Neural progenitor cell (in vitro differentiated cells): ENCODE data around the gene MAJIN. TPM values are rescaled to one million over a fixed set of nuclear protein-coding genes. Genes with fewer than 3 reads are reported as not detected.

Experiments
- DNase-seq: peaks from one replicate; pipeline ENCODE4 v3.0.0-alpha.2; 2016; ENCODE audit warnings: low spot score
- H2AFZ ChIP-seq: fragments of 200-600 bp; sonication (generic); replicated peaks from 2 replicates; pipeline ENCODE4 v1.6.1; 2016; ENCODE audit warnings: antibody characterized with exemption
- H3F3A ChIP-seq: fragments of 200-600 bp; sonication (generic); 2 replicates; pipeline ENCODE4 v1.6.1; 2016; ENCODE audit warnings: antibody characterized with exemption, low read depth
- H3K27ac ChIP-seq: fragments of 200-600 bp; sonication (generic); 2 replicates; pipeline ENCODE4 v1.5.1; 2016; ENCODE audit warnings: mild to moderate bottlenecking
- H3K27me3 ChIP-seq: fragments of 200-600 bp; sonication (generic); 2 replicates; pipeline ENCODE4 v1.6.1; 2016; ENCODE audit warnings: mild to moderate bottlenecking, moderate library complexity
- H3K36me3 ChIP-seq: fragments of 200-600 bp; sonication (generic); 2 replicates; pipeline ENCODE4 v1.5.1; 2016
- H3K4me1 ChIP-seq: fragments of 200-600 bp; sonication (generic); 2 replicates; pipeline ENCODE4 v1.6.1; 2016; ENCODE audit warnings: mixed run types
- H3K4me2 ChIP-seq: fragments of 200-600 bp; sonication (generic); 2 replicates; pipeline ENCODE4 v1.6.1; 2016
- H3K4me3 ChIP-seq: fragments of 200-600 bp; sonication (generic); 2 replicates; pipeline ENCODE4 v1.5.1; 2016
- H3K79me2 ChIP-seq: fragments of 200-600 bp; sonication (generic); 2 replicates; pipeline ENCODE4 v1.6.1; 2016; ENCODE audit warnings: low read depth
- H3K9ac ChIP-seq: fragments of 200-600 bp; sonication (generic); 2 replicates; pipeline ENCODE4 v1.6.1; 2016
- H3K9me3 ChIP-seq: fragments of 200-600 bp; sonication (generic); 2 replicates; pipeline ENCODE4 v1.5.1; 2016; ENCODE audit warnings: low read depth
- H4K20me1 ChIP-seq: fragments of 200-600 bp; sonication (generic); 2 replicates; pipeline ENCODE4 v1.6.1; 2016; ENCODE audit warnings: low read depth
- H3K27ac Mint-ChIP-seq: 3 replicates; pipeline ENCODE4 v1.8.0; 2021; ENCODE audit warnings: mixed read lengths
- H3K27me3 Mint-ChIP-seq: 2 replicates; pipeline ENCODE4 v1.8.0; 2022; ENCODE audit warnings: low read depth, mild to moderate bottlenecking, inconsistent platforms, moderate library complexity, mixed read lengths; ENCODE audit not compliant: insufficient read depth
- H3K36me3 Mint-ChIP-seq: 3 replicates; pipeline ENCODE4 v1.8.0; 2021; ENCODE audit warnings: mixed read lengths
- H3K4me1 Mint-ChIP-seq: 3 replicates; pipeline ENCODE4 v1.8.0; 2021; ENCODE audit warnings: mixed read lengths
- H3K4me3 Mint-ChIP-seq: 3 replicates; pipeline ENCODE4 v1.8.0; 2021; ENCODE audit warnings: mild to moderate bottlenecking, moderate library complexity, mixed read lengths
- H3K9me3 Mint-ChIP-seq: 3 replicates; pipeline ENCODE4 v1.8.0; 2020; ENCODE audit warnings: mixed read lengths
- EZH2 ChIP-seq: fragments of 200-600 bp; sonication (generic); IDR thresholded peaks from 2 replicates; pipeline ENCODE4 v1.6.1; 2017; ENCODE audit warnings: antibody characterized with exemption, mild to moderate bottlenecking, moderate library complexity
- EZH2phosphoT487 ChIP-seq: fragments of 200-600 bp; sonication (generic); IDR thresholded peaks from 2 replicates; pipeline ENCODE4 v1.6.1; 2017; ENCODE audit warnings: antibody characterized with exemption
- total RNA-seq: library from RNA; depleted of rRNA; stranded (reverse); fragments of >200 nt; gene quantifications from 2 replicates; pipeline ENCODE4 v1.2.3, GENCODE V29; 2015; ENCODE audit warnings: low replicate concordance
- TF ChIP-seq, protein P1 (sequence below): fragments of 200-600 bp; sonication (generic); IDR thresholded peaks from 2 replicates; pipeline ENCODE4 v1.5.1; 2017; ENCODE audit warnings: antibody characterized with exemption, mild to moderate bottlenecking

The MAJIN gene
- total RNA-seq, 1 donor from 2014 or later: not detected

GRCh38 chr11:64914123-64914522, 57.8 kb downstream of the MAJIN start:
- Histone ChIP-seq H3K4me3 (no peak overlapping the region), H4K20me1 (peaks cover 4% of the 10 kb centered on the region), H3K36me3 (no peaks in the 10 kb centered on the region), H3K27me3 (no peaks in the 10 kb centered on the region), H3K9ac (no peak overlapping the region), H3K9me3 (no peaks in the 10 kb centered on the region), H2AFZ (no peak overlapping the region), H3K79me2 (peaks cover 7% of the 10 kb centered on the region), H3K27ac (no peak overlapping the region), H3K4me1 (peaks cover 17% of the 10 kb centered on the region), H3F3A (peaks cover 16% of the 10 kb centered on the region), H3K4me2 (no peak overlapping the region)
- TF ChIP-seq EZH2phosphoT487 (no peak), EZH2 (no peak)
- TF ChIP-seq, protein P1, sequence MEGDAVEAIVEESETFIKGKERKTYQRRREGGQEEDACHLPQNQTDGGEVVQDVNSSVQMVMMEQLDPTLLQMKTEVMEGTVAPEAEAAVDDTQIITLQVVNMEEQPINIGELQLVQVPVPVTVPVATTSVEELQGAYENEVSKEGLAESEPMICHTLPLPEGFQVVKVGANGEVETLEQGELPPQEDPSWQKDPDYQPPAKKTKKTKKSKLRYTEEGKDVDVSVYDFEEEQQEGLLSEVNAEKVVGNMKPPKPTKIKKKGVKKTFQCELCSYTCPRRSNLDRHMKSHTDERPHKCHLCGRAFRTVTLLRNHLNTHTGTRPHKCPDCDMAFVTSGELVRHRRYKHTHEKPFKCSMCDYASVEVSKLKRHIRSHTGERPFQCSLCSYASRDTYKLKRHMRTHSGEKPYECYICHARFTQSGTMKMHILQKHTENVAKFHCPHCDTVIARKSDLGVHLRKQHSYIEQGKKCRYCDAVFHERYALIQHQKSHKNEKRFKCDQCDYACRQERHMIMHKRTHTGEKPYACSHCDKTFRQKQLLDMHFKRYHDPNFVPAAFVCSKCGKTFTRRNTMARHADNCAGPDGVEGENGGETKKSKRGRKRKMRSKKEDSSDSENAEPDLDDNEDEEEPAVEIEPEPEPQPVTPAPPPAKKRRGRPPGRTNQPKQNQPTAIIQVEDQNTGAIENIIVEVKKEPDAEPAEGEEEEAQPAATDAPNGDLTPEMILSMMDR: no peak
- Mint-ChIP-seq H3K27ac (no peak overlapping the region), H3K27me3 (no peaks in the 10 kb centered on the region), H3K9me3 (no peaks in the 10 kb centered on the region), H3K4me1 (peaks cover 24% of the 10 kb centered on the region), H3K36me3 (peaks cover 4% of the 10 kb centered on the region), H3K4me3 (no peak overlapping the region)
- DNase-seq: no peak

GRCh38 chr11:64913171-64913727, 58.7 kb downstream of the MAJIN start:
- Histone ChIP-seq H3K4me3 (no peak overlapping the region), H3F3A (peaks cover 9% of the 10 kb centered on the region), H3K4me1 (peaks cover 15% of the 10 kb centered on the region), H3K27ac (no peak overlapping the region), H3K36me3 (no peaks in the 10 kb centered on the region), H3K9ac (no peak overlapping the region), H3K9me3 (no peaks in the 10 kb centered on the region), H3K27me3 (no peaks in the 10 kb centered on the region), H3K4me2 (no peak overlapping the region), H2AFZ (no peak overlapping the region), H4K20me1 (peaks cover 4% of the 10 kb centered on the region), H3K79me2 (peaks cover 7% of the 10 kb centered on the region)
- no peak overlapping the region for H3K27ac Mint-ChIP-seq
- H3K4me1 Mint-ChIP-seq: peaks cover 23% of the 10 kb centered on the region
- no peak overlapping the region for H3K4me3 Mint-ChIP-seq
- peaks cover 4% of the 10 kb centered on the region for H3K36me3 Mint-ChIP-seq
- no peaks in the 10 kb centered on the region for H3K9me3 Mint-ChIP-seq
- no peak for TF ChIP-seq EZH2phosphoT487
- no peak for TF ChIP-seq EZH2
- TF ChIP-seq, protein P1: no peak
- H3K27me3 Mint-ChIP-seq: peaks cover 2% of the 10 kb centered on the region
- no peak for DNase-seq

DNA sequence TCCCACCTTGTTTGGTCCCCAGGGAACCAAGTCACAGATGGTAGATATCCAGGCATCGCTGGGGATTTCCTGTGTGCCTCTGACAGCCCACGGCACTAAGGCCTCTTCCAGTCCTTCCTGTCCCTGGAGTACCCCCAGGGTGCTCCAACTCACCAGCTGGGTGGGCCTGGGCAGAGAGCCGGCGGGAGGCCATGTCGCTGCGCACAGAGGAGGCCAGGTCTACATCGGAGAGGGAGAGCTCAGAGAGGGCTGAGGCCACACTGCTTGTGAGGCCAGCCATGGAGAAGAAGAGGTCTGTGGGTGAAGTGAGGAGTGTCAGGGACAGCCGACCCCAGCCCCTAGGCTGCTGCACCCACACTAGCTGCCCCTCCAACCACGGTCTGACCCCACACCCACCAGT, 60.2 kb downstream of the MAJIN start:
- Histone ChIP-seq H3K27me3 (no peaks in the 10 kb centered on the region), H3K79me2 (peaks cover 6% of the 10 kb centered on the region), H3K4me3 (no peak overlapping the region), H3K36me3 (no peaks in the 10 kb centered on the region), H3K9ac (no peak overlapping the region), H3K9me3 (no peaks in the 10 kb centered on the region), H3K4me2 (no peak overlapping the region), H2AFZ (no peak overlapping the region), H4K20me1 (peaks cover 4% of the 10 kb centered on the region), H3F3A (no peaks in the 10 kb centered on the region), H3K27ac (no peak overlapping the region), H3K4me1 (peaks cover 9% of the 10 kb centered on the region)
- H3K27ac Mint-ChIP-seq: no peak overlapping the region
- H3K36me3 Mint-ChIP-seq: peaks cover 4% of the 10 kb centered on the region
- no peak for DNase-seq
- H3K27me3 Mint-ChIP-seq: peaks cover 4% of the 10 kb centered on the region
- TF ChIP-seq, protein P1: no peak
- no peak for TF ChIP-seq EZH2phosphoT487
- no peak for TF ChIP-seq EZH2
- no peaks in the 10 kb centered on the region for H3K9me3 Mint-ChIP-seq
- H3K4me3 Mint-ChIP-seq: no peak overlapping the region
- H3K4me1 Mint-ChIP-seq: peaks cover 12% of the 10 kb centered on the region
